HepG2 (cell line): Measurements from ENCODE around the gene GALNT15. TPM values are rescaled to one million over a fixed set of nuclear protein-coding genes. Genes with fewer than 3 reads are reported as not detected.

ENCODE experiments used
- AHR ChIP-seq: IDR thresholded peaks from 2 replicates; pipeline ENCODE4 v1.6.1; 2018; ENCODE audit warnings: missing genetic modification reagents, missing compliant biosample characterization
- ARID2 ChIP-seq: sonication (generic); formaldehyde crosslinking; IDR thresholded peaks from 2 replicates; pipeline ENCODE4 v1.8.1; 2022; ENCODE audit warnings: mild to moderate bottlenecking, missing genetic modification reagents, borderline replicate concordance
- ATF2 ChIP-seq: sonication (generic); formaldehyde crosslinking; IDR thresholded peaks from 2 replicates; pipeline ENCODE4 v1.4.0; 2020; ENCODE audit warnings: missing genetic modification reagents
- BATF2 ChIP-seq: sonication (generic); formaldehyde crosslinking; IDR thresholded peaks from 2 replicates; pipeline ENCODE4 v1.8.0; 2022; ENCODE audit warnings: mild to moderate bottlenecking, missing genetic modification reagents, moderate library complexity
- CBX2 ChIP-seq, 2 experiments: fragments of 200-600 bp in 1 of 2; sonication (generic); formaldehyde crosslinking in 1 of 2; IDR thresholded peaks; 2 replicates each; pipeline versions ENCODE4 v1.7.0 to v1.8.1; 2018 to 2022; ENCODE audit warnings: low read depth in 2 of 2, low read length in 1 of 2, mild to moderate bottlenecking in 1 of 2, missing genetic modification reagents in 1 of 2
- HDAC2 ChIP-seq: sonication (generic); formaldehyde crosslinking; IDR thresholded peaks from 2 replicates; pipeline ENCODE4 v1.4.0; 2020; ENCODE audit warnings: missing genetic modification reagents
- HINFP ChIP-seq: sonication (generic); formaldehyde crosslinking; IDR thresholded peaks from 2 replicates; pipeline ENCODE4 v1.4.0; 2020; ENCODE audit warnings: low read depth, mild to moderate bottlenecking, missing genetic modification reagents
- IKZF4 ChIP-seq: sonication (generic); formaldehyde crosslinking; IDR thresholded peaks from 2 replicates; pipeline ENCODE4 v1.5.1; 2020; ENCODE audit warnings: borderline replicate concordance, mild to moderate bottlenecking, low read depth, missing genetic modification reagents; ENCODE audit errors: not compliant biosample characterization
- MED13 ChIP-seq: sonication (generic); formaldehyde crosslinking; IDR thresholded peaks from 2 replicates; pipeline ENCODE4 v1.5.0; 2020; ENCODE audit warnings: missing genetic modification reagents
- PLRG1 ChIP-seq: fragments of 450-650 bp; conservative IDR thresholded peaks from 2 replicates; pipeline ENCODE4 v1.6.1; 2016
- PRDM10 ChIP-seq: sonication (generic); formaldehyde crosslinking; IDR thresholded peaks from 2 replicates; pipeline ENCODE4 v1.4.0; 2020; ENCODE audit warnings: low read depth, missing genetic modification reagents
- STAT5B ChIP-seq: sonication (generic); formaldehyde crosslinking; IDR thresholded peaks from 2 replicates; pipeline ENCODE4 v1.4.0; 2020; ENCODE audit warnings: missing genetic modification reagents
- ZNF17 ChIP-seq: sonication (generic); formaldehyde crosslinking; IDR thresholded peaks from 2 replicates; pipeline ENCODE4 v1.5.0; 2020; ENCODE audit warnings: mild to moderate bottlenecking, missing genetic modification reagents
- ZNF224 ChIP-seq: sonication (generic); formaldehyde crosslinking; IDR thresholded peaks from 2 replicates; pipeline ENCODE4 v1.5.0; 2020; ENCODE audit warnings: mild to moderate bottlenecking, missing genetic modification reagents
- ZNF253 ChIP-seq: sonication (generic); formaldehyde crosslinking; IDR thresholded peaks from 2 replicates; pipeline ENCODE4 v1.8.0; 2022; ENCODE audit warnings: mild to moderate bottlenecking, missing genetic modification reagents, borderline replicate concordance
- ZNF30 ChIP-seq: sonication (generic); formaldehyde crosslinking; IDR thresholded peaks from 2 replicates; pipeline ENCODE4 v1.5.0; 2020; ENCODE audit warnings: mild to moderate bottlenecking, missing genetic modification reagents
- ZNF589 ChIP-seq: sonication (generic); formaldehyde crosslinking; conservative IDR thresholded peaks from 2 replicates; pipeline ENCODE4 v1.8.0; 2022; ENCODE audit warnings: mild to moderate bottlenecking, moderate library complexity, missing genetic modification reagents
- ZNF709 ChIP-seq: sonication (generic); formaldehyde crosslinking; IDR thresholded peaks from 2 replicates; pipeline ENCODE4 v1.5.0; 2020; ENCODE audit warnings: mild to moderate bottlenecking, missing genetic modification reagents
- ZNF768 ChIP-seq: sonication (generic); formaldehyde crosslinking; IDR thresholded peaks from 2 replicates; pipeline ENCODE4 v1.4.0; 2020; ENCODE audit warnings: missing genetic modification reagents
- polyA plus RNA-seq, 8 experiments: library from polyadenylated mRNA; depleted of rRNA in 3 of 8; stranded (reverse) in 7 of 8; unstranded in 1 of 8; fragments of >200 nt; fragmentation: Illumina TruSeq in 4 of 8; extraction: Trizol in 4 of 8; gene quantifications; 2 replicates each; pipeline versions ENCODE4 v1.2.1 to v1.2.3, GENCODE V29; 2011 to 2016; ENCODE audit warnings: low read depth in 4 of 8, missing spikeins in 1 of 8, mixed read lengths in 1 of 8; ENCODE audit not compliant: insufficient read depth in 1 of 8
- total RNA-seq, 5 experiments: library from RNA; depleted of rRNA; stranded (reverse); fragments of >200 nt; fragmentation: Illumina TruSeq; extraction: Trizol; gene quantifications; 2 replicates each; pipeline ENCODE4 v1.2.3, GENCODE V29; 2016; ENCODE audit warnings: low read depth in 1 of 5

Gene GALNT15
- total and polyA plus RNA-seq, 2 of the 13 experiments (the other 11 are each of a cell fraction or from before 2014, with no cell fraction given), result 0.02 to 0.04 TPM

- no peak for TF ChIP-seq HINFP (CRISPR knock-in tag)
- peak; percentile 89; the same call in 1 of the 2 replicates for TF ChIP-seq ZNF589 (CRISPR knock-in tag)
- no peak for TF ChIP-seq MED13
- no peak for TF ChIP-seq BATF2 (CRISPR knock-in tag)
- TF ChIP-seq ZNF224 (CRISPR knock-in tag), result peak; percentile 69; the same call in 1 of the 2 replicates
- TF ChIP-seq ZNF253, result 0 out of 2 replicates have a peak, but pooled peaks have one; percentile 4
- TF ChIP-seq IKZF4 (CRISPR knock-in tag), result no peak
- TF ChIP-seq ZNF709 (CRISPR knock-in tag), result 0 out of 2 replicates have a peak, but pooled peaks have one; percentile 31
- no peak for TF ChIP-seq ZNF17 (CRISPR knock-in tag)
- peak; percentile 89 for TF ChIP-seq HDAC2
- no peak for TF ChIP-seq STAT5B
- no peak for TF ChIP-seq ARID2 (CRISPR knock-in tag)
- no peak for TF ChIP-seq PLRG1
- no peak for TF ChIP-seq ZNF768 (CRISPR knock-in tag)
- TF ChIP-seq AHR (CRISPR knock-in tag), result 0 out of 2 replicates have a peak, but pooled peaks have one; percentile 15
- TF ChIP-seq PRDM10 (CRISPR knock-in tag), result peak; percentile 96
- TF ChIP-seq ZNF30, result no peak
- TF ChIP-seq CBX2 (IDR thresholded peaks at IDR 0.05; ENCODE audit: low read depth, low read length), result no peak
- TF ChIP-seq CBX2 (CRISPR knock-in tag; IDR thresholded peaks at IDR 0.05; ENCODE audit: low read depth), result no peak
- TF ChIP-seq ATF2, result peak; percentile 87
Measured at GRCh38 chr3:16264708-16265454, 90.4 kb downstream of the GALNT15 start, which contains the start of the genes DPH3 and OXNAD1 (continued).
